A549 (cell line): Measurements from ENCODE around the gene KIAA0513.

Experiments used
- CBX8 ChIP-seq: fragments of 200-600 bp; sonication (generic); IDR thresholded peaks from 2 replicates; pipeline ENCODE4 v1.6.1; 2016
- EHF ChIP-seq: fragments of 250-450 bp; sonication (Bioruptor Pico); IDR thresholded peaks from 2 replicates; pipeline ENCODE4 v1.5.0; 2020; ENCODE audit warnings: mild to moderate bottlenecking
- EP300 ChIP-seq, 2 experiments: fragments of >200 bp; sonication (Bioruptor Twin); formaldehyde crosslinking; IDR thresholded peaks; 2 replicates in 1 of 2; 3 replicates in 1 of 2; pipeline ENCODE4 v1.6.1; 2016 to 2017
- JUN ChIP-seq, 2 experiments: fragments of >200 bp; sonication (Bioruptor Twin); formaldehyde crosslinking; IDR thresholded peaks; 2 replicates in 1 of 2; 3 replicates in 1 of 2; pipeline ENCODE4 v1.6.1; 2016 to 2017
- KDM1A ChIP-seq: fragments of 200-600 bp; sonication (generic); IDR thresholded peaks from 2 replicates; pipeline ENCODE4 v1.6.1; 2016; ENCODE audit warnings: low read depth, mild to moderate bottlenecking
- MAFK ChIP-seq: fragments of 450-650 bp; IDR thresholded peaks from 2 replicates; pipeline ENCODE4 v1.6.1; 2014; ENCODE audit not compliant: partially characterized antibody
- POLR2A ChIP-seq: IDR thresholded peaks from 2 replicates; pipeline ENCODE4 v1.6.1; 2012; ENCODE audit warnings: mild to moderate bottlenecking, low read length
- RAD21 ChIP-seq, 2 experiments: fragments of >200 bp in 1 of 2; sonication (Bioruptor Twin) in 1 of 2; formaldehyde crosslinking in 1 of 2; IDR thresholded peaks in 1 of 2; conservative IDR thresholded peaks in 1 of 2; 2 replicates in 1 of 2; 3 replicates in 1 of 2; pipeline ENCODE4 v1.6.1; 2012 to 2018; ENCODE audit warnings: inconsistent platforms in 1 of 2
- RCOR1 ChIP-seq: fragments of 150-350 bp; IDR thresholded peaks from 2 replicates; pipeline ENCODE4 v1.6.1; 2014; ENCODE audit warnings: antibody characterized with exemption, low read length, low read depth
- RFX5 ChIP-seq: fragments of 450-650 bp; IDR thresholded peaks from 2 replicates; pipeline ENCODE4 v1.7.1; 2014; ENCODE audit warnings: antibody characterized with exemption, mild to moderate bottlenecking, moderate library complexity
- SMC3 ChIP-seq: fragments of >200 bp; sonication (Bioruptor Twin); formaldehyde crosslinking; IDR thresholded peaks from 3 replicates; pipeline ENCODE4 v1.6.1; 2018; ENCODE audit warnings: inconsistent platforms
- TF ChIP-seq, protein P1 (sequence below): fragments of >200 bp; sonication (Bioruptor Twin); formaldehyde crosslinking; IDR thresholded peaks from 3 replicates; pipeline ENCODE4 v1.5.1; 2016
- TF ChIP-seq, protein P2 (sequence below): fragments of 200-600 bp; sonication (generic); IDR thresholded peaks from 2 replicates; pipeline ENCODE4 v1.6.1; 2016; ENCODE audit warnings: antibody characterized with exemption, mild to moderate bottlenecking, moderate library complexity

DNA sequence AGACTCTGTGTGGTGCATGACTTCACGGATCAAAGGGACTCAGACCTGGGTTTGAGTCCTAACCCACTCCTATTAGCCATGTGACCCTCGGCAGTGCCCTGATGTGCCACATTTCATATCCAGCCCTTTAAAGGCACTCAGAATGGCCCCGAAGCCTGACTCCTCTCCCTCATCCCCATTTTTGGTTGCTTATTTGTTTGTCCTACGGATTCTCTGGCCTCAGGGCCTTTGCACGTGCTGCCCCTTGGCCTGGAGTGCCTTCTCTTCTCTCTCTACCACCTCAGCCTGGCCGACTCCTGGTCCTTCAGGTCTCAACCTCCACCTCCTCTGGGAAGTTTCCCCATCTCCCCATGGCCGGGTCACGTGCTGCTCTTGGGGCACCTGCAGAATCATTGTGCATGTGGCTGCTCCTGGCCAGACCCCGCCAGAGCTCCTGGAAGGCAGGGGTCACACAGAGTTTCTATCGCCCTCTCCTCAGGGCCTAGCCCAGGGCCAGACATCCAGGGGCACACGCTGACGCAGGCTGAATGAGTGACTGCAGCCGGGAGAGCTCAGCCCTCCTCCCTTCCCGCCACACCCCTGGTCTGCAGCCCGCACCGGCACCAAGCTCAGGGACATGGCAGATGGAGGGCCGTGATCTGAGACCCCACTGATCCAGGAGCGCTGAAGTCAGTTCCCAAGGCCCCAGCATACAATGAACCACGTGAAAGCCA, 106.6 kb downstream of the KIAA0513 start:
- TF ChIP-seq, protein P1, sequence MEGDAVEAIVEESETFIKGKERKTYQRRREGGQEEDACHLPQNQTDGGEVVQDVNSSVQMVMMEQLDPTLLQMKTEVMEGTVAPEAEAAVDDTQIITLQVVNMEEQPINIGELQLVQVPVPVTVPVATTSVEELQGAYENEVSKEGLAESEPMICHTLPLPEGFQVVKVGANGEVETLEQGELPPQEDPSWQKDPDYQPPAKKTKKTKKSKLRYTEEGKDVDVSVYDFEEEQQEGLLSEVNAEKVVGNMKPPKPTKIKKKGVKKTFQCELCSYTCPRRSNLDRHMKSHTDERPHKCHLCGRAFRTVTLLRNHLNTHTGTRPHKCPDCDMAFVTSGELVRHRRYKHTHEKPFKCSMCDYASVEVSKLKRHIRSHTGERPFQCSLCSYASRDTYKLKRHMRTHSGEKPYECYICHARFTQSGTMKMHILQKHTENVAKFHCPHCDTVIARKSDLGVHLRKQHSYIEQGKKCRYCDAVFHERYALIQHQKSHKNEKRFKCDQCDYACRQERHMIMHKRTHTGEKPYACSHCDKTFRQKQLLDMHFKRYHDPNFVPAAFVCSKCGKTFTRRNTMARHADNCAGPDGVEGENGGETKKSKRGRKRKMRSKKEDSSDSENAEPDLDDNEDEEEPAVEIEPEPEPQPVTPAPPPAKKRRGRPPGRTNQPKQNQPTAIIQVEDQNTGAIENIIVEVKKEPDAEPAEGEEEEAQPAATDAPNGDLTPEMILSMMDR, result no peak
- TF ChIP-seq, protein P2, sequence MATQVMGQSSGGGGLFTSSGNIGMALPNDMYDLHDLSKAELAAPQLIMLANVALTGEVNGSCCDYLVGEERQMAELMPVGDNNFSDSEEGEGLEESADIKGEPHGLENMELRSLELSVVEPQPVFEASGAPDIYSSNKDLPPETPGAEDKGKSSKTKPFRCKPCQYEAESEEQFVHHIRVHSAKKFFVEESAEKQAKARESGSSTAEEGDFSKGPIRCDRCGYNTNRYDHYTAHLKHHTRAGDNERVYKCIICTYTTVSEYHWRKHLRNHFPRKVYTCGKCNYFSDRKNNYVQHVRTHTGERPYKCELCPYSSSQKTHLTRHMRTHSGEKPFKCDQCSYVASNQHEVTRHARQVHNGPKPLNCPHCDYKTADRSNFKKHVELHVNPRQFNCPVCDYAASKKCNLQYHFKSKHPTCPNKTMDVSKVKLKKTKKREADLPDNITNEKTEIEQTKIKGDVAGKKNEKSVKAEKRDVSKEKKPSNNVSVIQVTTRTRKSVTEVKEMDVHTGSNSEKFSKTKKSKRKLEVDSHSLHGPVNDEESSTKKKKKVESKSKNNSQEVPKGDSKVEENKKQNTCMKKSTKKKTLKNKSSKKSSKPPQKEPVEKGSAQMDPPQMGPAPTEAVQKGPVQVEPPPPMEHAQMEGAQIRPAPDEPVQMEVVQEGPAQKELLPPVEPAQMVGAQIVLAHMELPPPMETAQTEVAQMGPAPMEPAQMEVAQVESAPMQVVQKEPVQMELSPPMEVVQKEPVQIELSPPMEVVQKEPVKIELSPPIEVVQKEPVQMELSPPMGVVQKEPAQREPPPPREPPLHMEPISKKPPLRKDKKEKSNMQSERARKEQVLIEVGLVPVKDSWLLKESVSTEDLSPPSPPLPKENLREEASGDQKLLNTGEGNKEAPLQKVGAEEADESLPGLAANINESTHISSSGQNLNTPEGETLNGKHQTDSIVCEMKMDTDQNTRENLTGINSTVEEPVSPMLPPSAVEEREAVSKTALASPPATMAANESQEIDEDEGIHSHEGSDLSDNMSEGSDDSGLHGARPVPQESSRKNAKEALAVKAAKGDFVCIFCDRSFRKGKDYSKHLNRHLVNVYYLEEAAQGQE, result no peak
- TF ChIP-seq RAD21 (conservative IDR thresholded peaks at IDR 0.05 in 1 of 2, IDR thresholded peaks at IDR 0.05 in 1 of 2) (no peak), EHF (CRISPR knock-in tag) (no peak), JUN (IDR thresholded peaks at IDR 0.05) (no peak), RCOR1 (no peak), MAFK (no peak), EP300 (IDR thresholded peaks at IDR 0.05) (no peak), KDM1A (no peak), RFX5 (no peak), POLR2A (no peak), SMC3 (no peak), CBX8 (no peak)
